HCT116 (cell line): ENCODE results near the gene CCDC92.

ENCODE experiments used
- CEBPB ChIP-seq: IDR thresholded peaks from 2 replicates; pipeline ENCODE4 v1.6.1; 2012; ENCODE audit warnings: low read depth
- EGR1 ChIP-seq: IDR thresholded peaks from 2 replicates; pipeline ENCODE4 v1.6.1; 2012; ENCODE audit warnings: low read depth
- POLR2A ChIP-seq: IDR thresholded peaks from 2 replicates; pipeline ENCODE4 v1.7.0; 2011; ENCODE audit warnings: borderline replicate concordance; ENCODE audit not compliant: insufficient read depth, insufficient read length; ENCODE audit errors: extremely low read depth
- POLR2AphosphoS5 ChIP-seq: IDR thresholded peaks from 2 replicates; pipeline ENCODE4 v1.6.1; 2011; ENCODE audit warnings: mild to moderate bottlenecking, low read depth, low read length, moderate library complexity
- SP1 ChIP-seq: IDR thresholded peaks from 2 replicates; pipeline ENCODE4 v1.6.1; 2012; ENCODE audit warnings: low read depth
- SRF ChIP-seq: IDR thresholded peaks from 2 replicates; pipeline ENCODE4 v1.6.1; 2012; ENCODE audit warnings: low read depth
- ZFX ChIP-seq: fragments of 450-650 bp; IDR thresholded peaks from 2 replicates; pipeline ENCODE4 v1.6.1; 2017
- TF ChIP-seq, protein P1 (sequence below), 3 experiments: fragments of 200-600 bp in 1 of 3; sonication (generic) in 1 of 3; IDR thresholded peaks in 2 of 3; conservative IDR thresholded peaks in 1 of 3; 2 replicates each; pipeline ENCODE4 v1.5.1; 2012 to 2017; ENCODE audit warnings: low read depth in 2 of 3, low read length in 2 of 3, antibody characterized with exemption in 1 of 3, borderline replicate concordance in 1 of 3, control low read depth in 1 of 3, mild to moderate bottlenecking in 1 of 3, mixed read lengths in 1 of 3, mixed run types in 1 of 3, moderate library complexity in 1 of 3; ENCODE audit not compliant: insufficient read depth in 1 of 3

DNA sequence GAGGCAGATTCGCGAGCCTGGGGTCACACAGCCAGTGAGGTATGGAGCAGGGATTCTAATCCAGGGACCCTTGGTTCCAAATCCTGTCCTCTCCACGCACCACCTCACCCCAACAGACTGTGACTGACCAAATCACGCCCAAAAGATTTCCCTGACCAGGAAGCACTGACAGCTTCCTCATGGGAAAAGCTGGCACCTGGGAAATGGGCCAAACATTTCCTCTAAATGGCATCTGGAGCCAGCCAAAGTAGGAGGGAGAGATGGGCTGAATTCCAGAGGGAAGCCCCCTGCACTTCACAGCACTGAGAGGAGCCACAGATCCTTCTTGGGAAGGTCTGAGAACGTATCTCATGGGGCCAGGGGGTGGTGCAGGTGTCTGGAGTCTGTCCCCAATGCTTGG is 28.8 kb downstream of the CCDC92 start:
- TF ChIP-seq, protein P1, sequence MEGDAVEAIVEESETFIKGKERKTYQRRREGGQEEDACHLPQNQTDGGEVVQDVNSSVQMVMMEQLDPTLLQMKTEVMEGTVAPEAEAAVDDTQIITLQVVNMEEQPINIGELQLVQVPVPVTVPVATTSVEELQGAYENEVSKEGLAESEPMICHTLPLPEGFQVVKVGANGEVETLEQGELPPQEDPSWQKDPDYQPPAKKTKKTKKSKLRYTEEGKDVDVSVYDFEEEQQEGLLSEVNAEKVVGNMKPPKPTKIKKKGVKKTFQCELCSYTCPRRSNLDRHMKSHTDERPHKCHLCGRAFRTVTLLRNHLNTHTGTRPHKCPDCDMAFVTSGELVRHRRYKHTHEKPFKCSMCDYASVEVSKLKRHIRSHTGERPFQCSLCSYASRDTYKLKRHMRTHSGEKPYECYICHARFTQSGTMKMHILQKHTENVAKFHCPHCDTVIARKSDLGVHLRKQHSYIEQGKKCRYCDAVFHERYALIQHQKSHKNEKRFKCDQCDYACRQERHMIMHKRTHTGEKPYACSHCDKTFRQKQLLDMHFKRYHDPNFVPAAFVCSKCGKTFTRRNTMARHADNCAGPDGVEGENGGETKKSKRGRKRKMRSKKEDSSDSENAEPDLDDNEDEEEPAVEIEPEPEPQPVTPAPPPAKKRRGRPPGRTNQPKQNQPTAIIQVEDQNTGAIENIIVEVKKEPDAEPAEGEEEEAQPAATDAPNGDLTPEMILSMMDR (IDR thresholded peaks at IDR 0.05 in 2 of 3, conservative IDR thresholded peaks at IDR 0.05 in 1 of 3; ENCODE audit: borderline replicate concordance in 1 of 3, insufficient read depth in 1 of 3, low read depth in 2 of 3, low read length in 2 of 3): no peak
- TF ChIP-seq POLR2AphosphoS5: no peak
- TF ChIP-seq POLR2A: no peak
- TF ChIP-seq EGR1: no peak
- no peak for TF ChIP-seq CEBPB
- TF ChIP-seq SRF: no peak
- TF ChIP-seq SP1: no peak
- no peak for TF ChIP-seq ZFX
